Liver (tissue), 9 donors: ENCODE results near the gene ENOX1. TPM values are rescaled to one million over a fixed set of nuclear protein-coding genes. Genes with fewer than 3 reads are reported as not detected.

Experiments used
- DNase-seq: peaks from one replicate; pipeline ENCODE4 v3.0.0-alpha.2; 2017; ENCODE audit warnings: low spot score
- H3K27ac ChIP-seq, 2 donors: one replicate each; pipeline ENCODE4 v1.7.0; 2013; ENCODE audit warnings: inconsistent platforms in 2 of 2, low read length in 2 of 2, control low read depth in 1 of 2, low read depth in 1 of 2, mild to moderate bottlenecking in 1 of 2
- H3K27me3 ChIP-seq, 4 donors: one replicate each; pipeline versions ENCODE4 v1.6.1 to v1.7.0; 2013; ENCODE audit warnings: low read length in 3 of 4, inconsistent platforms in 1 of 4, mild to moderate bottlenecking in 1 of 4, moderate library complexity in 1 of 4; ENCODE audit not compliant: control insufficient read depth in 4 of 4, insufficient read depth in 4 of 4
- H3K36me3 ChIP-seq, 4 donors: one replicate each; pipeline versions ENCODE4 v1.6.1 to v1.7.0; 2013; ENCODE audit warnings: low read length in 3 of 4, mild to moderate bottlenecking in 3 of 4, low read depth in 1 of 4, moderate library complexity in 1 of 4; ENCODE audit not compliant: control insufficient read depth in 4 of 4, insufficient read depth in 3 of 4
- H3K4me1 ChIP-seq, 4 donors: one replicate each; pipeline versions ENCODE4 v1.6.1 to v1.7.0; 2013; ENCODE audit warnings: low read length in 3 of 4, mild to moderate bottlenecking in 3 of 4, moderate library complexity in 1 of 4; ENCODE audit not compliant: control insufficient read depth in 4 of 4, insufficient read depth in 4 of 4
- H3K4me3 ChIP-seq, 3 donors: one replicate each; pipeline versions ENCODE4 v1.6.1 to v1.7.0; 2013; ENCODE audit warnings: low read length in 3 of 3, control low read depth in 1 of 3, low read depth in 1 of 3, mild to moderate bottlenecking in 1 of 3
- H3K9ac ChIP-seq, 2 donors: one replicate each; pipeline ENCODE4 v1.7.0; 2013; ENCODE audit warnings: low read length in 2 of 2, mild to moderate bottlenecking in 2 of 2, moderate library complexity in 2 of 2, control low read depth in 1 of 2, low read depth in 1 of 2
- H3K9me3 ChIP-seq, 4 donors: one replicate each; pipeline versions ENCODE4 v1.6.1 to v1.7.0; 2013; ENCODE audit warnings: low read length in 3 of 4; ENCODE audit not compliant: control insufficient read depth in 4 of 4
- EGR1 ChIP-seq, 2 donors: IDR thresholded peaks; 2 replicates each; pipeline ENCODE4 v1.6.1; 2016 to 2018; ENCODE audit warnings: antibody characterized with exemption in 2 of 2, low read depth in 2 of 2
- FOXA1 ChIP-seq: IDR thresholded peaks from 2 replicates; pipeline ENCODE4 v1.6.1; 2016; ENCODE audit warnings: antibody characterized with exemption
- FOXA2 ChIP-seq: IDR thresholded peaks from 2 replicates; pipeline ENCODE4 v1.6.1; 2016; ENCODE audit warnings: antibody characterized with exemption
- GABPA ChIP-seq, 2 donors: IDR thresholded peaks in 1 of 2; conservative IDR thresholded peaks in 1 of 2; 2 replicates each; pipeline ENCODE4 v1.6.1; 2016; ENCODE audit warnings: antibody characterized with exemption in 2 of 2, mild to moderate bottlenecking in 1 of 2, moderate library complexity in 1 of 2
- HNF4A ChIP-seq, 2 donors: conservative IDR thresholded peaks; 2 replicates each; pipeline ENCODE4 v1.6.1; 2016; ENCODE audit warnings: antibody characterized with exemption in 2 of 2, mild to moderate bottlenecking in 2 of 2
- HNF4G ChIP-seq: IDR thresholded peaks from 2 replicates; pipeline ENCODE4 v1.6.1; 2016; ENCODE audit warnings: antibody characterized with exemption
- JUND ChIP-seq, 2 donors: IDR thresholded peaks; 2 replicates each; pipeline ENCODE4 v1.6.1; 2016; ENCODE audit warnings: antibody characterized with exemption in 2 of 2
- MAX ChIP-seq: IDR thresholded peaks from 2 replicates; pipeline ENCODE4 v1.6.1; 2016; ENCODE audit warnings: antibody characterized with exemption
- NR2F2 ChIP-seq: IDR thresholded peaks from 2 replicates; pipeline ENCODE4 v1.6.1; 2016; ENCODE audit warnings: antibody characterized with exemption
- RAD21 ChIP-seq, 2 donors: IDR thresholded peaks; 2 replicates each; pipeline ENCODE4 v1.6.1; 2016; ENCODE audit warnings: antibody characterized with exemption in 2 of 2, mild to moderate bottlenecking in 2 of 2
- REST ChIP-seq: IDR thresholded peaks from 2 replicates; pipeline ENCODE4 v1.6.1; 2016; ENCODE audit warnings: antibody characterized with exemption, mild to moderate bottlenecking
- RXRA ChIP-seq, 2 donors: IDR thresholded peaks; 2 replicates each; pipeline ENCODE4 v1.6.1; 2017 to 2018; ENCODE audit warnings: antibody characterized with exemption in 2 of 2, mild to moderate bottlenecking in 1 of 2
- SP1 ChIP-seq: IDR thresholded peaks from 2 replicates; pipeline ENCODE4 v1.6.1; 2018; ENCODE audit warnings: antibody characterized with exemption, mild to moderate bottlenecking
- TAF1 ChIP-seq: conservative IDR thresholded peaks from 2 replicates; pipeline ENCODE4 v1.6.1; 2016; ENCODE audit warnings: antibody characterized with exemption, mild to moderate bottlenecking
- YY1 ChIP-seq: IDR thresholded peaks from 2 replicates; pipeline ENCODE4 v1.6.1; 2016; ENCODE audit warnings: antibody characterized with exemption, mild to moderate bottlenecking
- ZBTB33 ChIP-seq: IDR thresholded peaks from 2 replicates; pipeline ENCODE4 v1.6.1; 2016; ENCODE audit warnings: antibody characterized with exemption
- WGBS: extraction: QIAGEN DNeasy Blood & Tissue Kit; methylation state at CpG from one replicate; pipeline ENCODE4 v1.1.7; 2013; 5-methylcytosine and 5-hydroxymethylcytosine counted together
- polyA plus RNA-seq, 2 donors: library from polyadenylated mRNA; stranded (reverse) in 1 of 2; unstranded in 1 of 2; fragments of 200-250 nt in 1 of 2; fragments of >200 nt in 1 of 2; fragmentation: Nextera tagmentation in 1 of 2; extraction: Ambion mirVana in 1 of 2; gene quantifications; one replicate each; pipeline versions ENCODE4 v1.2.1 to v1.2.3, GENCODE V29; 2013 to 2015
- total RNA-seq, 2 donors: library from RNA; depleted of rRNA; stranded (reverse); fragments of >200 nt; gene quantifications; one replicate each; pipeline ENCODE4 v1.2.3, GENCODE V29; 2014
- TF ChIP-seq, protein P1 (sequence below): IDR thresholded peaks from 2 replicates; pipeline ENCODE4 v1.6.1; 2016; ENCODE audit warnings: antibody characterized with exemption
- TF ChIP-seq, protein P2 (sequence below): fragments of 150-350 bp; IDR thresholded peaks from 2 replicates; pipeline ENCODE4 v1.5.1; 2017; ENCODE audit warnings: improper control_type of control experiment, low read depth, low read length; ENCODE audit not compliant: missing input control
- donor health status: healthy.
- donor health status: healthy.
- donor health status: healthy.
- donor health status: healthy.
- donor health status: healthy.

ENOX1 gene
- total and polyA plus RNA-seq, 4 donors: 0.02 to 0.33 (median 0.08) TPM; not detected in 1

- no peak for DNase-seq
- Histone ChIP-seq H3K27ac (no peak overlapping the region), H3K4me3 (no peak overlapping the region), H3K4me1 (no peaks in the 10 kb centered on the region), H3K9me3 (no peaks in the 10 kb centered on the region), H3K36me3 (no peaks in the 10 kb centered on the region), H3K27me3 (peaks cover 0 to 3% (median 0%) of the 10 kb centered on the region in 4 donors), H3K9ac (no peak overlapping the region)
- TF ChIP-seq MAX (no peak), ZBTB33 (no peak), RXRA (IDR thresholded peaks at IDR 0.05) (no peak), SP1 (no peak), NR2F2 (no peak), FOXA1 (no peak), FOXA2 (no peak), HNF4G (no peak), YY1 (no peak), GABPA (IDR thresholded peaks at IDR 0.05 in 1 of 2, conservative IDR thresholded peaks at IDR 0.05 in 1 of 2) (no peak), TAF1 (no peak), HNF4A (conservative IDR thresholded peaks at IDR 0.05) (no peak), REST (no peak), RAD21 (IDR thresholded peaks at IDR 0.05) (no peak), EGR1 (IDR thresholded peaks at IDR 0.05; ENCODE audit: low read depth in 2 of 2) (no peak), JUND (IDR thresholded peaks at IDR 0.05) (no peak)
- TF ChIP-seq, protein P1, sequence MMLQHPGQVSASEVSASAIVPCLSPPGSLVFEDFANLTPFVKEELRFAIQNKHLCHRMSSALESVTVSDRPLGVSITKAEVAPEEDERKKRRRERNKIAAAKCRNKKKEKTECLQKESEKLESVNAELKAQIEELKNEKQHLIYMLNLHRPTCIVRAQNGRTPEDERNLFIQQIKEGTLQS: no peak
- TF ChIP-seq, protein P2, sequence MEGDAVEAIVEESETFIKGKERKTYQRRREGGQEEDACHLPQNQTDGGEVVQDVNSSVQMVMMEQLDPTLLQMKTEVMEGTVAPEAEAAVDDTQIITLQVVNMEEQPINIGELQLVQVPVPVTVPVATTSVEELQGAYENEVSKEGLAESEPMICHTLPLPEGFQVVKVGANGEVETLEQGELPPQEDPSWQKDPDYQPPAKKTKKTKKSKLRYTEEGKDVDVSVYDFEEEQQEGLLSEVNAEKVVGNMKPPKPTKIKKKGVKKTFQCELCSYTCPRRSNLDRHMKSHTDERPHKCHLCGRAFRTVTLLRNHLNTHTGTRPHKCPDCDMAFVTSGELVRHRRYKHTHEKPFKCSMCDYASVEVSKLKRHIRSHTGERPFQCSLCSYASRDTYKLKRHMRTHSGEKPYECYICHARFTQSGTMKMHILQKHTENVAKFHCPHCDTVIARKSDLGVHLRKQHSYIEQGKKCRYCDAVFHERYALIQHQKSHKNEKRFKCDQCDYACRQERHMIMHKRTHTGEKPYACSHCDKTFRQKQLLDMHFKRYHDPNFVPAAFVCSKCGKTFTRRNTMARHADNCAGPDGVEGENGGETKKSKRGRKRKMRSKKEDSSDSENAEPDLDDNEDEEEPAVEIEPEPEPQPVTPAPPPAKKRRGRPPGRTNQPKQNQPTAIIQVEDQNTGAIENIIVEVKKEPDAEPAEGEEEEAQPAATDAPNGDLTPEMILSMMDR: no peak
- WGBS: 70% methylated on average over 6 of the region's 6 CpGs
Observed at GRCh38 chr13:43675577-43675976, 111.2 kb downstream of the ENOX1 start.
